ENCODE results near the gene AKR1B1.

AKR1B1 gene

GRCh38 chr7:134468475-134468874, 9.6 kb upstream of the AKR1B1 start:
- DNase-seq, result no peak

GRCh38 chr7:134468054-134468453, 9.2 kb upstream of the AKR1B1 start:
- no peak for DNase-seq

- no peak for DNase-seq
Measured at GRCh38 chr7:134465491-134465890, 6.6 kb upstream of the AKR1B1 start.

- no peak for DNase-seq
Measured at GRCh38 chr7:134464496-134464895, 5.6 kb upstream of the AKR1B1 start.

- DNase-seq, result no peak
Measured at GRCh38 chr7:134463751-134464150, 4.9 kb upstream of the AKR1B1 start.

- no peak for DNase-seq
Measured at GRCh38 chr7:134462337-134462925, 3.5 kb upstream of the AKR1B1 start.

GRCh38 chr7:134461916-134462315, 3.0 kb upstream of the AKR1B1 start:
- no peak for DNase-seq

- DNase-seq, result no peak
Measured at GRCh38 chr7:134459981-134460380, 1.1 kb upstream of the AKR1B1 start.

- DNase-seq, result peak; percentile 68
Measured at GRCh38 chr7:134458341-134458805, 527 bp downstream of the AKR1B1 start.

- DNase-seq, result no peak
Measured at GRCh38 chr7:134457210-134457609, 1.7 kb downstream of the AKR1B1 start.

- no peak for DNase-seq
Measured at GRCh38 chr7:134454277-134454676, 4.6 kb downstream of the AKR1B1 start.

- DNase-seq, result no peak
Measured at GRCh38 chr7:134453518-134453917, 5.4 kb downstream of the AKR1B1 start.

GRCh38 chr7:134452991-134453473, 5.9 kb downstream of the AKR1B1 start:
- DNase-seq, result no peak

GRCh38 chr7:134452419-134452838, 6.5 kb downstream of the AKR1B1 start:
- no peak for DNase-seq

GRCh38 chr7:134451656-134452055, 7.2 kb downstream of the AKR1B1 start:
- DNase-seq, result no peak

GRCh38 chr7:134450294-134451000, 8.5 kb downstream of the AKR1B1 start:
- DNase-seq, result no peak

- no peak for DNase-seq
Measured at GRCh38 chr7:134449680-134450079, 9.2 kb downstream of the AKR1B1 start.

GRCh38 chr7:134448356-134449229, 10.3 kb downstream of the AKR1B1 start:
- DNase-seq, result no peak

GRCh38 chr7:134447383-134447782, 11.5 kb downstream of the AKR1B1 start:
- no peak for DNase-seq

- no peak for DNase-seq
Measured at GRCh38 chr7:134446923-134447322, 12.0 kb downstream of the AKR1B1 start.

- DNase-seq, result no peak
Measured at GRCh38 chr7:134446446-134446845, 12.5 kb downstream of the AKR1B1 start.

- no peak for DNase-seq
Measured at GRCh38 chr7:134444961-134445315, 14.0 kb downstream of the AKR1B1 start.

GRCh38 chr7:134444198-134444960, 14.5 kb downstream of the AKR1B1 start:
- no peak for DNase-seq
